MM.1S (cell line): ENCODE data around the gene EI24.

Experiments used
- CTCF ChIP-seq: fragments of 300-600 bp; sonication (generic); IDR thresholded peaks from 2 replicates; pipeline ENCODE4 v1.5.1; 2016; ENCODE audit warnings: antibody characterized with exemption, low read length, mixed read lengths
- EZH2phosphoT487 ChIP-seq: fragments of 300-600 bp; sonication (generic); IDR thresholded peaks from 2 replicates; pipeline ENCODE4 v1.6.1; 2018; ENCODE audit warnings: antibody characterized with exemption, low read length

DNA sequence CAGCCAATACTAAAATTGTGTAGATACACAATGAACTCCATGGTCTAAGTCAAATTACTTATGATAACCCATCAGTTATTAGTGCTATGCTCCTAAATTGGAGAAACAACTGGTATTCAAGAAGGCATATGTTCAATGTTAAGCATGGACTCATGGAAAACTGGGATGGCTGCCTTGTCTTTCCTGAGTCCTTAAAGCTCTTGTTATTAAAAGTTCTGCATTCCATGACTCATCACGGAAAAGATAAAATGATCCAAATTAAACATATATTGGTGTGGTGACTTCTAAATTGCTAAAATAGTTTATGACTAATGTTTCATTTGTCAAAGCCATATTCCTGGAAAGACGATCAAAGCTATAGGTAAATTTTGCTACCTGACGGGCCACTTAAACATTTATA, 9.4 kb upstream of the EI24 start:
- TF ChIP-seq CTCF (no peak), EZH2phosphoT487 (no peak)
